ENCODE measurements around the gene BACE2. TPM values are rescaled to one million over a fixed set of nuclear protein-coding genes. Genes with fewer than 3 reads are reported as not detected.

BACE2 gene
- total and polyA plus RNA-seq, 11 donors: 3.8 to 30.3 (median 15.6) TPM

DNA sequence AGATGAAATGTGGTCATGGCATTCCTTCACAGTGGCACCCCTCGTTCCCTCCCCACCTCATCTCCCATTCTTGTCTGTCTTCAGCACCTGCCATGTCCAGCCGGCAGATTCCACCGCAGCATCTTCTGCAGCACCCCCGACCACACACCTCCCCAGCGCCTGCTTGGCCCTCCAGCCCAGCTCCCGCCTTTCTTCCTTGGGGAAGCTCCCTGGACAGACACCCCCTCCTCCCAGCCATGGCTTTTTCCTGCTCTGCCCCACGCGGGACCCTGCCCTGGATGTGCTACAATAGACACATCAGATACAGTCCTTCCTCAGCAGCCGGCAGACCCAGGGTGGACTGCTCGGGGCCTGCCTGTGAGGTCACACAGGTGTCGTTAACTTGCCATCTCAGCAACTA is 81.5 kb downstream of the BACE2 start:
- no peaks in the 10 kb centered on the region for H3K27me3 ChIP-seq
- DNase-seq (no peak), ATAC-seq (no peak)
- peaks cover 0 to 13% (median 0%) of the 10 kb centered on the region in 12 donors for H3K4me1 ChIP-seq
- H3K36me3 ChIP-seq: peaks cover 4 to 67% (median 41%) of the 10 kb centered on the region in 9 donors
- H3K9me3 ChIP-seq: peaks cover 0 to 17% (median 3%) of the 10 kb centered on the region in 12 donors
- no peak overlapping the region for H3K4me3 ChIP-seq
- TF ChIP-seq, protein P1, sequence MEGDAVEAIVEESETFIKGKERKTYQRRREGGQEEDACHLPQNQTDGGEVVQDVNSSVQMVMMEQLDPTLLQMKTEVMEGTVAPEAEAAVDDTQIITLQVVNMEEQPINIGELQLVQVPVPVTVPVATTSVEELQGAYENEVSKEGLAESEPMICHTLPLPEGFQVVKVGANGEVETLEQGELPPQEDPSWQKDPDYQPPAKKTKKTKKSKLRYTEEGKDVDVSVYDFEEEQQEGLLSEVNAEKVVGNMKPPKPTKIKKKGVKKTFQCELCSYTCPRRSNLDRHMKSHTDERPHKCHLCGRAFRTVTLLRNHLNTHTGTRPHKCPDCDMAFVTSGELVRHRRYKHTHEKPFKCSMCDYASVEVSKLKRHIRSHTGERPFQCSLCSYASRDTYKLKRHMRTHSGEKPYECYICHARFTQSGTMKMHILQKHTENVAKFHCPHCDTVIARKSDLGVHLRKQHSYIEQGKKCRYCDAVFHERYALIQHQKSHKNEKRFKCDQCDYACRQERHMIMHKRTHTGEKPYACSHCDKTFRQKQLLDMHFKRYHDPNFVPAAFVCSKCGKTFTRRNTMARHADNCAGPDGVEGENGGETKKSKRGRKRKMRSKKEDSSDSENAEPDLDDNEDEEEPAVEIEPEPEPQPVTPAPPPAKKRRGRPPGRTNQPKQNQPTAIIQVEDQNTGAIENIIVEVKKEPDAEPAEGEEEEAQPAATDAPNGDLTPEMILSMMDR (IDR thresholded peaks at IDR 0.05): no peak
- TF ChIP-seq POLR2A (IDR thresholded peaks at IDR 0.05): no peak
- 91 to 98% (median 92%) methylated on average over 10 to 11 of the region's 11 CpGs for WGBS, 4 donors
- intact Hi-C loops (cut with DNase I): loop anchor here in 1 of 10 donors (10.0 kb wide), 1 partner anchor 75 kb away; no protein-coding TSS in a partner anchor
- H3K27ac ChIP-seq: no peak overlapping the region

DNA sequence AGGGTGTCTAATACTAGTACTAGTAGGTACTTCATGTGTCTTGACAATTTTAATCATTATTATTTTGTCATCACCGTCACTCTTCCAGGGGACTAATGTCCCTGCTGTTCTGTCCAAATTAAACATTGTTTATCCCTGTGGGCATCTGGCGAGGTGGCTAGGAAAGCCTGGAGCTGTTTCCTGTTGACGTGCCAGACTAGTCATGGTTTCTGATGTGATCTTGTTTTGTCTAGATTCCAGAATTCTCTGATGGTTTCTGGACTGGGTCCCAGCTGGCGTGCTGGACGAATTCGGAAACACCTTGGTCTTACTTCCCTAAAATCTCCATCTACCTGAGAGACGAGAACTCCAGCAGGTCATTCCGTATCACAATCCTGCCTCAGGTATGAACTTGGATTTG is 82.6 kb downstream of the BACE2 start:
- ATAC-seq (peak in 1 of 4 donors; percentile 20), DNase-seq (no peak)
- H3K4me1 ChIP-seq: peaks cover 0 to 13% (median 0%) of the 10 kb centered on the region in 12 donors
- peaks cover 4 to 76% (median 40%) of the 10 kb centered on the region in 9 donors for H3K36me3 ChIP-seq
- no peak overlapping the region for H3K4me3 ChIP-seq
- H3K27ac ChIP-seq: no peak overlapping the region
- 59 to 70% (median 67%) methylated on average over 8 of the region's 8 CpGs for WGBS, 4 donors
- intact Hi-C loops (cut with DNase I): no loop called here
- TF ChIP-seq POLR2A (IDR thresholded peaks at IDR 0.05): no peak
- TF ChIP-seq, protein P1 (IDR thresholded peaks at IDR 0.05): no peak
- H3K27me3 ChIP-seq: no peaks in the 10 kb centered on the region
- H3K9me3 ChIP-seq: peaks cover 0 to 21% (median 3%) of the 10 kb centered on the region in 12 donors

DNA sequence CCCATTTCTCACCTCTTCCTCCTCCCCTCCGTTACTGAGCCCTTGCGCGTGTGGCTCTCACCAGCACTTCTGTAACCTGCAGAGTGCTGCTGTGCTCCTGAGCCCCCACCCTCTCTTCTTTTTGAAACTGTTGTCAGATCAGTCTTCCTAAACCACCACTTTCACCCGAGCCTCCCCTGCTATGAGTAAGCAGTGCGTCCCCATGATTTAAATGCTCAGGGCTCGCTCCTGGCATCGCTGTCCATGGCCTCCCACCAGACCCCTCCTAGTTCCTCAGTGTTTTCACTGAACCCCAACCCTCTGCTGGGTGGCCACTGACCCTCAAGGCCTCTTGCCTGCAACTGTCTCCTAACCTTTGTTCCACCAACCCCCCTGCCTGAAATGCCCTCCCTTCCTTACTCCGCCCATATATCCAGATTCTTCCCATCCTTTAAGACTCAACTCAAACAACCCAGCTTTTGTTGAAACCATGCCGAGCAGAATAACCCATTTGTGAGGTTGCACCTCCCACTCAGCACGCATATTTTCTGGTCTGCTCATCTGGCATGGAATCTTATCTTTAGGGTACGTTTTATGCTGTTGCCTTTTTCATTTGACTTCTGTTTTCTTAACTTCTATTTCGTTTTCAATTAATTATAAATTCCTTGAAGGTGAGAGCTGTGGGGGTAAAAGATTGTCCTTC is 84.1 kb downstream of the BACE2 start:
- no peak overlapping the region for H3K27ac ChIP-seq
- peaks cover 0 to 12% (median 0%) of the 10 kb centered on the region in 12 donors for H3K4me1 ChIP-seq
- peaks cover 0 to 26% (median 3%) of the 10 kb centered on the region in 12 donors for H3K9me3 ChIP-seq
- no peaks in the 10 kb centered on the region for H3K27me3 ChIP-seq
- intact Hi-C loops (cut with DNase I): no loop called here
- no peak overlapping the region for H3K4me3 ChIP-seq
- ATAC-seq: no peak
- H3K36me3 ChIP-seq: peaks cover 0 to 81% (median 35%) of the 10 kb centered on the region in 9 donors
- TF ChIP-seq, protein P1 (IDR thresholded peaks at IDR 0.05): no peak
- TF ChIP-seq POLR2A (IDR thresholded peaks at IDR 0.05): no peak
- WGBS, 4 donors: 89 to 95% (median 93%) methylated on average over 12 of the region's 12 CpGs
- DNase-seq: no peak

DNA sequence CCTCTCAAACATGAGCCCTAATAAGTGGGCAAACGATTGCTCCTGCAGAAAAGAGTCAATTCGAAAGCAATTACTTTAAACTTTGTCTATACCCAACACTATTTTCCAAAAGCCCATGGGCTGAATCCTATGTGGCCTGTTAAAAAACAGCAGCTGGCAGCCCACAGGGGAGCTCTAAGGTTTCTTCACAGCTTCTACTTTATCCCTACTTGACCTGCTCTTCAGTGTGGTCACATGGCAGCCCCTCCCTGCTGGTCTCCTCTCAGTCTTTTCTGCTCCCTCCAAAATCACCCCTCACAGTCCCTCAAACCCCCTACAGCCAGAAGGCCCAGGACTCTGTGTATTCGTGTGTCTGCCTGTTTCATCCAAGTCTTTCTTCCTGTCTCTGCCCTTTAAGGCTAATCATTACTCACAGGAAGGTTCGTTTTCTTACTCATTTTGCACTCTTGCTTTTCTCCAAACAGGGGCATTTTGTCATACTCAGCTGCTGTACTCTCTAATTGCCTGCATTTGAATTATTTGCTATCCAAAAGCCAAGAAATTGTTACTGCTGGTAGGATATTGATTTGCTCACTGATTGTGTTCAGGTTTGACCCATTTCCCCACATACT is 86.2 kb downstream of the BACE2 start:
- Histone ChIP-seq H3K4me3 (no peak overlapping the region), H3K4me1 (peaks cover 0 to 6% (median 0%) of the 10 kb centered on the region in 12 donors), H3K27ac (no peak overlapping the region), H3K36me3 (peaks cover 0 to 76% (median 42%) of the 10 kb centered on the region in 9 donors), H3K27me3 (no peaks in the 10 kb centered on the region), H3K9me3 (peaks cover 0 to 26% (median 3%) of the 10 kb centered on the region in 12 donors)
- DNase-seq (no peak), ATAC-seq (no peak)
- intact Hi-C loops (cut with DNase I): no loop called here
- TF ChIP-seq, protein P1 (IDR thresholded peaks at IDR 0.05): no peak
- no peak for TF ChIP-seq POLR2A (IDR thresholded peaks at IDR 0.05)
- WGBS, 4 donors: 67 to 82% (median 69%) methylated on average over 4 of the region's 4 CpGs
